Measurements from ENCODE around the gene CHST5. TPM values are rescaled to one million over a fixed set of nuclear protein-coding genes. Genes with fewer than 3 reads are reported as not detected.

CHST5 gene
- polyA plus RNA-seq, 3 donors, result not detected

DNA sequence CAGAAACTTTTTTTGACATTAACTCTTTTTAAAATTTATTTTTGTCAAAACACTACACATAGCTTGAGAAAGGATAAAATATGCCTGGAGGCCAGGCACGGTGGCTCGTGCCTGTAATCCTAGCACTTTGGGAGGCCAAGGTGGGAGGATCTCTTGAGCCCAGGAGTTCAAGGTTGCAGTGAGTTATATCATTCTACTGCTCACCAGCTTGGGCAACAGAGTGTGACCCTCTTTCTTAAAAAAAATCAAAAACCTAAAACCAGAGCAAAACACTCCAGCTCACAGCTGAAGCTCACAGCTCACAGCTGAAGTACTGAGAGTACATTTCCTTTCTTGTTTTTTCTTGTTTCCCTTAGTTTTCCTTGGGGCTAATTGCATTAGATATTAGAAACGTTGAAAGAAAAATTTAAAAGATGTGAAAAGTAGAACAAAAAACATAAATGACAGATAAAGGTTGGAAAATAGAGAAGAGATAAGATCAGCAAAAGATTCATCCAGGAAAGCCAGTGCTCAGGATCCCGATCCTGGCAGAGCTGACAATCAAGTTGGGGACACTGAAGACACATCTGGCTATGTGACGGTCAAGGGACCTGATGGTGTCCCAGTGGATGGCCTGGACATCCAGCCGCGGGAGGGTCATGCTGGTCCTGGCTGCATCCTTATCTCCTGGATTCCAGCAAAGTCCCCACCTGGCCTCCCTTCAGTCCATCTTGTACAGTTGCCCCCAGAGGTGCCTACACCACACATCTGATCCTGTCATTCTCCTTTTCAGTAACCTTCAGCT, 50.5 kb downstream of the CHST5 start:
- Histone ChIP-seq H3K9ac (ENCODE audit: insufficient read depth, low read length, poor library complexity, severe bottlenecking) (no peak overlapping the region), H4K20me1 (ENCODE audit: insufficient read depth, low read length) (no peaks in the 10 kb centered on the region), H3K4me3 (replicated peaks in 1 of 3; ENCODE audit: low read depth in 2 of 3, low read length in 3 of 3) (no peak overlapping the region), H3K27ac (ENCODE audit: low read depth in 1 of 2, low read length in 2 of 2) (no peak overlapping the region), H3K27me3 (ENCODE audit: control insufficient read depth in 2 of 2, insufficient read depth in 2 of 2, low read length in 2 of 2) (no peaks in the 10 kb centered on the region), H2AFZ (ENCODE audit: insufficient read depth, low read depth, low read length, poor library complexity, severe bottlenecking) (no peak overlapping the region), H3K9me3 (replicated peaks in 1 of 2; ENCODE audit: control insufficient read depth in 1 of 2, insufficient read depth in 1 of 2, low read length in 2 of 2) (no peaks in the 10 kb centered on the region), H3K4me1 (ENCODE audit: control insufficient read depth in 1 of 2, insufficient read depth in 2 of 2, low read length in 2 of 2) (no peaks in the 10 kb centered on the region), H3K36me3 (replicated peaks in 1 of 2; ENCODE audit: control insufficient read depth in 1 of 2, insufficient read depth in 2 of 2, low read length in 2 of 2) (no peaks in the 10 kb centered on the region), H3K79me2 (ENCODE audit: insufficient read depth, low read length) (no peaks in the 10 kb centered on the region), H3K4me2 (replicated peaks; ENCODE audit: extremely low read depth, low read length, poor library complexity, severe bottlenecking) (no peak overlapping the region)
- Mint-ChIP-seq H3K36me3 (no peaks in the 10 kb centered on the region), H3K4me1 (peaks cover 4% of the 10 kb centered on the region), H3K4me3 (peak overlapping the region in 1 of 2 donors; percentile 9), H3K27me3 (ENCODE audit: low read depth in 3 of 3) (peaks cover 10 to 18% (median 14%) of the 10 kb centered on the region in 3 donors), H3K9me3 (no peaks in the 10 kb centered on the region), H3K27ac (no peak overlapping the region)
- intact Hi-C loops (cut with micrococcal nuclease), result no loop called here
- DNase-seq, result no peak
- WGBS (ENCODE audit: insufficient coverage), result 95% methylated on average over 6 of the region's 7 CpGs
- TF ChIP-seq, protein P1, sequence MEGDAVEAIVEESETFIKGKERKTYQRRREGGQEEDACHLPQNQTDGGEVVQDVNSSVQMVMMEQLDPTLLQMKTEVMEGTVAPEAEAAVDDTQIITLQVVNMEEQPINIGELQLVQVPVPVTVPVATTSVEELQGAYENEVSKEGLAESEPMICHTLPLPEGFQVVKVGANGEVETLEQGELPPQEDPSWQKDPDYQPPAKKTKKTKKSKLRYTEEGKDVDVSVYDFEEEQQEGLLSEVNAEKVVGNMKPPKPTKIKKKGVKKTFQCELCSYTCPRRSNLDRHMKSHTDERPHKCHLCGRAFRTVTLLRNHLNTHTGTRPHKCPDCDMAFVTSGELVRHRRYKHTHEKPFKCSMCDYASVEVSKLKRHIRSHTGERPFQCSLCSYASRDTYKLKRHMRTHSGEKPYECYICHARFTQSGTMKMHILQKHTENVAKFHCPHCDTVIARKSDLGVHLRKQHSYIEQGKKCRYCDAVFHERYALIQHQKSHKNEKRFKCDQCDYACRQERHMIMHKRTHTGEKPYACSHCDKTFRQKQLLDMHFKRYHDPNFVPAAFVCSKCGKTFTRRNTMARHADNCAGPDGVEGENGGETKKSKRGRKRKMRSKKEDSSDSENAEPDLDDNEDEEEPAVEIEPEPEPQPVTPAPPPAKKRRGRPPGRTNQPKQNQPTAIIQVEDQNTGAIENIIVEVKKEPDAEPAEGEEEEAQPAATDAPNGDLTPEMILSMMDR (IDR thresholded peaks at IDR 0.05), result no peak

GRCh38 chr16:75483222-75483621, 52.7 kb downstream of the CHST5 start:
- Mint-ChIP-seq H3K4me3 (no peak overlapping the region), H3K27ac (no peak overlapping the region), H3K9me3 (peaks cover 0 to 5% (median 0%) of the 10 kb centered on the region in 7 donors), H3K36me3 (no peaks in the 10 kb centered on the region), H3K27me3 (ENCODE audit: low read depth in 3 of 3) (peaks cover 10 to 16% (median 15%) of the 10 kb centered on the region in 3 donors), H3K4me1 (peaks cover 3% of the 10 kb centered on the region)
- Histone ChIP-seq H3K4me3 (replicated peaks in 1 of 3; ENCODE audit: low read depth in 2 of 3, low read length in 3 of 3) (no peak overlapping the region), H3K79me2 (ENCODE audit: insufficient read depth, low read length) (no peaks in the 10 kb centered on the region), H3K4me2 (replicated peaks; ENCODE audit: extremely low read depth, low read length, poor library complexity, severe bottlenecking) (no peak overlapping the region), H3K9me3 (replicated peaks in 1 of 2; ENCODE audit: control insufficient read depth in 1 of 2, insufficient read depth in 1 of 2, low read length in 2 of 2) (no peaks in the 10 kb centered on the region), H3K27me3 (ENCODE audit: control insufficient read depth in 2 of 2, insufficient read depth in 2 of 2, low read length in 2 of 2) (no peaks in the 10 kb centered on the region), H2AFZ (ENCODE audit: insufficient read depth, low read depth, low read length, poor library complexity, severe bottlenecking) (no peak overlapping the region), H3K36me3 (replicated peaks in 1 of 2; ENCODE audit: control insufficient read depth in 1 of 2, insufficient read depth in 2 of 2, low read length in 2 of 2) (no peaks in the 10 kb centered on the region), H3K27ac (ENCODE audit: low read depth in 1 of 2, low read length in 2 of 2) (no peak overlapping the region), H3K9ac (ENCODE audit: insufficient read depth, low read length, poor library complexity, severe bottlenecking) (no peak overlapping the region), H4K20me1 (ENCODE audit: insufficient read depth, low read length) (no peaks in the 10 kb centered on the region), H3K4me1 (ENCODE audit: control insufficient read depth in 1 of 2, insufficient read depth in 2 of 2, low read length in 2 of 2) (peaks cover 7 to 8% of the 10 kb centered on the region in 2 donors)
- TF ChIP-seq, protein P1 (IDR thresholded peaks at IDR 0.05), result no peak
- WGBS (ENCODE audit: insufficient coverage), result 100% methylated on average over 1 of the region's 2 CpGs
- no peak for DNase-seq
- intact Hi-C loops (cut with micrococcal nuclease), result no loop called here

All from CD14-positive monocyte (primary cell).